IPS-20b (cell line): Measurements from ENCODE around the gene SYT6.

Experiments
- H3K27ac ChIP-seq: one replicate; pipeline ENCODE4 v1.5.1; 2013; ENCODE audit warnings: low read length
- H3K27me3 ChIP-seq: 2 replicates; pipeline ENCODE4 v1.6.1; 2013; ENCODE audit warnings: mild to moderate bottlenecking, low read length, inconsistent platforms; ENCODE audit not compliant: insufficient read depth
- H3K36me3 ChIP-seq: 2 replicates; pipeline ENCODE4 v1.6.1; 2013; ENCODE audit warnings: low read depth, mild to moderate bottlenecking, inconsistent platforms, low read length, moderate library complexity; ENCODE audit not compliant: insufficient read depth
- H3K4me1 ChIP-seq: 2 replicates; pipeline ENCODE4 v1.6.1; 2013; ENCODE audit warnings: mild to moderate bottlenecking, control low read depth, inconsistent platforms, low read length, moderate library complexity; ENCODE audit not compliant: insufficient read depth
- H3K4me3 ChIP-seq: 2 replicates; pipeline ENCODE4 v1.5.1; 2013; ENCODE audit warnings: mild to moderate bottlenecking, low read length, inconsistent platforms
- H3K9ac ChIP-seq: 2 replicates; pipeline ENCODE4 v1.6.1; 2013; ENCODE audit warnings: low read depth, mild to moderate bottlenecking, inconsistent platforms, low read length, moderate library complexity
- H3K9me3 ChIP-seq: 2 replicates; pipeline ENCODE4 v1.6.1; 2013; ENCODE audit warnings: mild to moderate bottlenecking, low read depth, low read length, inconsistent platforms; ENCODE audit not compliant: insufficient read depth

Gene SYT6

DNA sequence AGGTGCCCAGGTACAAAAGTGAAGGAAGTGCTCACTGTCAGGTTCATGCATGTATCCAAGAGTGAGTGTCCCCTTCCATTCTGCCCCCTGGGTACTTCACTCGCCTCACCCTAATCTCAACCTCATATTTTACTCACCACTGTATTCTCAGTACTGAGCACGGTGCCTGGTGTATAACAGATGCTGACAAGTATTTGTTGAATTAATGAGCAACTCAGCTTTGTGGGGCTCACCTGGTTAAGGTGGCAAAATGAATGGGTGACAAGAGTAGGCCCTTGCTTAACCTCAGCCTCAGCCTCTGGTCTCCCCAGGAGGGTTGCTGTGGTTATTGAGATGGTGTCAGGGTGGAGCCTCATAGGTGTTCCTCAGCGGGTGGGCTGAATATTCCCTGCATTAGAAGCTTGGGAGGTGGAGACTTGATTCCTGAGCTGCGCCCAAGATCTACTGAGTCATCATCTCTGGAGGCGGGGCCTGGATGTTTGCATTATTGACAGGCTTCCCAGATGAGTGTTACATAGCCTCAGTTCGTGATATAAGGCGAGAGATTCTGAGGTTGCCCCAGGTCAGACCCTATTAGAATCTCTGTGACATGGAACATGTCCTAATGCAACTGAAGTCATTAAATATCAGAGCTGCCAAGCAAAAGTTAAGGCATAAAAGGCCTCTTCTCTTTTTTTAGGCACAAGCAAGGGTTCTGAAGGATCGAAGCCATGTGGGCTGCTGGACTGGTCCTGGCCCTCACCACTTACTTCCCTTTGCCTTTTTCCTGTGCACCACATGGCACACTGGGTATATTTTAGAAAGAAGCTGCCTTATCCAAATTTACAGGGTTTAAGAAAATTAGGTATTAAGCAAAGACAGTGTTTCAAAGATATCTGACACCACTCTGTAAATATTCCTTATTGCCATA is 39.2 kb downstream of the SYT6 start:
- no peak overlapping the region for H3K4me3 ChIP-seq
- H3K27ac ChIP-seq = no peak overlapping the region
- H3K4me1 ChIP-seq = peaks cover 23% of the 10 kb centered on the region
- H3K9ac ChIP-seq = no peak overlapping the region
- H3K9me3 ChIP-seq = no peaks in the 10 kb centered on the region
- peaks cover 76% of the 10 kb centered on the region for H3K36me3 ChIP-seq
- no peaks in the 10 kb centered on the region for H3K27me3 ChIP-seq

DNA sequence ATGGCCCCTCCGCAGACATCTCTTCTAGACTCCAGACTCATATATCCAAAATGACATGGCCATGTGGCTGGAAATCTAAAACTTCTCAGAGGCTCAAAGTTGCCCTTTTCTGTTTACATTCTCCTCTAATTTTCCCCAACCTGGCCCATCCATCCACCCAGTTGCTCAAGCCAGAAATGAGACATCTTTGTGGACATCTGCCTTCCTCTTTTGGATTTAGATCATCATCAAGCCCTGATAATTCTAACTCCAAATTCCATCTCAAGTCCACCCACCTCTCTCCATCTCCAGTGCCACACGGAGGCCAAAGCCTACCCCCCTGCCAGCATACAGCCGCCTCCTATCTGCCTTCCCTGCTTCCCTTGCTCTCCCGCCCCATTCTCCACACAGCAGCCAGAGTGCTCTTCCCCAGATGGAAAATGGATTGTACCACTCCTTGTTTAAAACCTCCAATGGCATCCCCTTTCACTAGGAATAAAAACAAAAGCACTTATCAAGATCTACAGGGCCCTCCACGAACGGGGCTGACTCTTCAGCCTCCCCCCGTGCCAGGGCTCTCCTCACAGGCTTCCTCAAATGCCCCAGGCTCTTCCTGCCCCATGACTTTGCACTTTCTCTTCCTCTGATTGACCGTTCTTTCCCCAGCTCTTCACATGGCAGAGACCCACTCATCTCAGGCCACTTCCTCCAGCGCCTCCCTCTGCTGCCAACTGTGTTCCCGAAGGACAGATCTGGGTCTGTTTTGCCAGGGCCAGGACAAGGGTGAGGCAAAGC is 40.1 kb downstream of the SYT6 start:
- Histone ChIP-seq H3K9me3 (no peaks in the 10 kb centered on the region), H3K4me1 (peaks cover 15% of the 10 kb centered on the region), H3K4me3 (no peak overlapping the region), H3K9ac (no peak overlapping the region), H3K36me3 (peaks cover 79% of the 10 kb centered on the region), H3K27me3 (no peaks in the 10 kb centered on the region), H3K27ac (no peak overlapping the region)

DNA sequence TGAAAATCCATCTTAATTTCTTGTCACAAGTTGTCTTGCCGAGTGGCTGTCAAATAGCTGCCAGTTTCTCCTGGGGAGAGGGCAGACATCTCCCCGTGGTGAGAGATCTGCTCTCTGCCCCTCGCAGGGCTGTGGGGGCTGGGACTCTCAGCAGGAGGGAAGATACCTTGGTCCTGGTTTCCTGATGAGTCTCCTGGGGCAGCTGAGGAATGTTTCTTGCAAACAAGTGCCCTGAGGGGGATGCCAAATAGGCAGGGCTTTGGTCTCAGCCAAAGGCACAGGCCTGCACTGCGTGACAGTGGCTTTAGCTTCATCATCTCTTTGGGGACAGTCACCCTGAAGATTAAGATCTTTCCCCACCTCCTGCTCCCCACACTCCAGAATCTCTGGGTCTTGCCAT is 40.9 kb downstream of the SYT6 start:
- H3K36me3 ChIP-seq = peaks cover 81% of the 10 kb centered on the region
- H3K9me3 ChIP-seq = no peaks in the 10 kb centered on the region
- H3K27ac ChIP-seq = no peak overlapping the region
- peaks cover 10% of the 10 kb centered on the region for H3K4me1 ChIP-seq
- no peak overlapping the region for H3K9ac ChIP-seq
- H3K4me3 ChIP-seq = no peak overlapping the region
- H3K27me3 ChIP-seq = no peaks in the 10 kb centered on the region

DNA sequence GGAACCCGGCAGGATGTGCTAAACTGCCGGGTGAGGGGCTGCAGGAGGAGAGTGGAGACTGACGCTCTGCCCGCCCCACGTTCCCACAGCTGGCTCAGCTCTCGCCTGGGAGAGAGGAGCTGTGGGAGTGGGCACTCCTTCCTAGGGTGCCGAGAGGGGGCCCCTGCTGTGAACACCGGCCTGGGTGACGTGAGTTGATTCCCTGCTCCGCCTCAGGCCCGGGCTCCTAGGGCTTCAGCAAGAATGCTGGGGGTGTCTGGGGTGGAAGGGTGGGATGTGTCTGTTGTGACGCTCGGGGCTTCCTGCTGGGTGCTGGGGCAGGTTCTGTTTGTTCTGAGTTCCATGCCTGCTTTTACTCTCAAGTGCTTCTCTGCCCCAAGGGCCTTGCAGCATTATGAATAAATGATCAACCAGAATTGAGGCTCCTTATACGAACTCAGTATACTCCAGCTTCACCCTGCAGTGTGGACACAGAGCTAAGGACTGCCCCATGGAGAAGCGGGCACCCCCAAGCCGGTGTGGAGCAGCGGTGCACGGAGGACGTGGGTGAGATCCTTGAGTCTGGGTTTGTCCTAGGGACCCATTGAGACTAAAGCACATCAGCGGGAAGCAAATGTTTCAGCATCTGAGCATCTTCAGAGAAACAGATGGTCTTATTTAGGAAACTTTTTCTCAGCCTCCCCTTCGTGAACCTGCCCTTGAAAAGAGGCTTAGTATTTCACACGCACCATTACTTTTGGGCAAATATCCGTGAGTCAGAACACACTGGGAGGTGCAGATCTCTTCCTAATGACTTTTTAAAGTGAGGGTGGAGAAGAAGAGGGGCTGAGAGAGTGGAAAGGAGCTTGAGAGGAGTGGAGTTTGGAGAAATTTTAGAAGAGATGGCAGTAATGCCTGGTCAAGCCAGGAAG is 41.7 kb downstream of the SYT6 start:
- peaks cover 78% of the 10 kb centered on the region for H3K36me3 ChIP-seq

DNA sequence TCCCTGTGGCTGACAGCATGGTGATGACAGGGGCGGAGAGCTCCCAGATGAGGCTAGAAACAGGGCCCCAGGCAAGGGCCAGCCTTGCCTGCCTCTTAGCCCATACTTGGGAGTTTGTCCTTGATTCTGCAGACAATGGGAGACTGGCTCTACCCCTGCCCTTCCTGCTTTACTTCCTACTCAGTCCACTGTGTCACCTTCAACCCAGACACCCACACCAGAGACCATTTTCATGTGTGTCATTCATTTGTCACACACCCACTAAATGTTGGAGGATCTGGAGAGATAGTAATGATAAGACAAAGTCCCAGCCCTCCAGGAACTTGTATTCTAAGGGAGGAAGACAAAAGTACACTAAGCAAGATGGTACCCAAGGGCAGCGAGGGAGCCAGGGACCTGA is 43.7 kb downstream of the SYT6 start:
- Histone ChIP-seq H3K27me3 (no peaks in the 10 kb centered on the region), H3K9ac (no peak overlapping the region), H3K27ac (no peak overlapping the region), H3K9me3 (no peaks in the 10 kb centered on the region), H3K4me1 (peaks cover 3% of the 10 kb centered on the region), H3K36me3 (peaks cover 64% of the 10 kb centered on the region), H3K4me3 (no peak overlapping the region)

More for the DNA sequence above, 41.7 kb downstream of the SYT6 start:
- Histone ChIP-seq H3K4me3 (no peak overlapping the region), H3K27me3 (no peaks in the 10 kb centered on the region), H3K4me1 (peaks cover 7% of the 10 kb centered on the region), H3K9ac (no peak overlapping the region), H3K27ac (no peak overlapping the region), H3K9me3 (no peaks in the 10 kb centered on the region)

DNA sequence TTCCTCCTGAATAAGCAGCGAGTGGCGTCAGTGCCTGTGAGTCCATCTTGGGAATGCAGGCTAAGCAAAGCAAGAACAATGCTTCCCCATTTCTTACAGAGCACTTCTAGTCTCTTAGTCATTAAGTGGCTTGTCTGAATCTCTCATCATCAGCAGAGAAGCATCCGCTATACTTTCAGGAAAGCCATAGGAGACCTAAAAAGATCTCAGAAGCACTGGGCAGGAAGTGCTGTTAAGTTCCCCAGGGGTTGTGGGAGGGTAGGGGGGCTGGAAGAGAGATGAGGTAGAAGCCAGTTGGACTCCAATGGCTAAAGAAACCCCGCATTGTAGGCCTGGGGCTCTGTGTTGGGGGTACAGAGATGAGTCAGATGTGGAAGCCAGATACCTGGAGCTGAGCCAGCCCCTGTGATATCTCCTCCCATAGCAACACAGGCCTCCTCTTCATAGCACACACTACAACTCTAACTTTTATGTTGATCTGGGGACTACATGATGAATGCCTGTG is 44.9 kb downstream of the SYT6 start:
- H3K27me3 ChIP-seq = no peaks in the 10 kb centered on the region

DNA sequence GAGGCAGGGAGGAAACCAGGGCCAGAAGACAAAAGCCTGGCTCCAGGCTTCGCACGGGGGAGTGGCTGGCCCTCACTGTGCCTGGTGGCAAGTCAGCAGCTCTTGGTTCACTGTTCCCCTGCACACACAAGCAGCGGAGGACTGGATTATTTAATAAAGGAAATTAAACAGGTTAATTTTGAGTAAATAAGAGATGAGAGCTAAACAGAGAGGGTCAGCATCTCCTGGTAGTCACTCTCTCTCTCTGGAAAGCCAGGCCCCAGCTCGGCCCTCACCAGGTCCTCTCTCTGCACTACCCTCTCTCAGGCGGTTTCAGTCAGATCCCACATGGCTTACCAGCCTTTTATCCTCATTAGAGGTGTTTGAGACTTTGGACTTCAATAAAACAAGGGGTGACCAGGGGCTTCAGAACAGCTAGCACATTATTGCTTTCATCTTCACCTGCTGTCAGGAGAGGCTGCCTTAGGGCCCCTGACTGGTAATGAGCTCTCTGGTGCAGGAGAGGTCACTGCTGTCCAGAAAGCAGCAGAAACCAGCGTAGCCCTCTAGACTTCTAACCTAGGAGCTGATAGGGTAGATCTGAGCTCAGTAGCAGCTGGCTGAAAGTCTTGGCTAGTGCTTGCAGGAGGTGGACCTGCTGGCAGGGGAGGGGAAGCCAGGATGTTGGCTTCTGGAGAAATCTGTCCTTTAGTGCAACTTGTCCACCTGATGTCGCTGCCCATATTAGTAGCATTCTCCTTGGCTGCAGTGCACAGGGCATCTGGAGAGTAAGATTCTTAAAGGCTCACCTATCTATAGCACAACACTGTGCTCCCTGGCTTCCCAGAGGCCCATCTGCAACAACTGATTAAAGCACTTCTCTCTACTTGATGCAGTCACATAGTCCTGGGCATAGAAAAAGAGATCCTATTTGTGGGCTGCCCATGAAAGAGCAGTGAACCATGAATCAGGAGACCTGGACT is 45.9 kb downstream of the SYT6 start:
- Histone ChIP-seq H3K4me3 (no peak overlapping the region), H3K27ac (no peak overlapping the region)

More for the DNA sequence above, 44.9 kb downstream of the SYT6 start:
- Histone ChIP-seq H3K27ac (no peak overlapping the region), H3K36me3 (peaks cover 65% of the 10 kb centered on the region), H3K9me3 (no peaks in the 10 kb centered on the region), H3K9ac (no peak overlapping the region), H3K4me1 (peaks cover 1% of the 10 kb centered on the region; the same call in 1 of the 2 replicates), H3K4me3 (no peak overlapping the region)

DNA sequence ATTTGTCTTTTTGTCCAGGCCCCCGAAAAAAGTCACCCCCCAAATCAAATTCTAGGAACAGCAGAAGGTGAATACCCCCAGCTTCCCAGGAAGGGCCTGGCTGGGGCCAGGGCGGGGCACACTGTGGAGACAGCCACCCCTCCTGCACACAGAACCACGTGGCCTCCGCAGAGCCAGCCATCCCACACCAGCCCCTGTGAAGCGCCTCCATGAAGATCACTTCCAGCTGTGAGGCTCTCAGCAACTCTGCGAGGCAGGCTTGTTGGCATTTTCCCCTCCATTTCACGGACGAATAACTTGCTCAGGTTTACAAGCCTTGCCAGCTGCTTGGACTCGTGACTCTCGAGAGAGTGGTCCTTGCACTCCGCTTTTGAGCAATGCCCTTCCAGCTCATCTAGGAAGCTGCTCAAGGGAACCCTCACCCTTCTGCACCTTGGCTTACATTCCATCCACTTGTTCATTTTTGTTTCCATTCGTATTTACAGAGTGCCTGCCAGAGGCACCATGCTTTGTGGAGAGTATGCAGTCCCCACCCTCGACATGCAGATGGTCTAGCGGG is 48.2 kb downstream of the SYT6 start:
- H3K36me3 ChIP-seq = peaks cover 72% of the 10 kb centered on the region
- H3K27ac ChIP-seq = no peak overlapping the region
- H3K9me3 ChIP-seq = no peaks in the 10 kb centered on the region
- H3K4me3 ChIP-seq = no peak overlapping the region
- no peak overlapping the region for H3K9ac ChIP-seq
- no peaks in the 10 kb centered on the region for H3K4me1 ChIP-seq
- H3K27me3 ChIP-seq = no peaks in the 10 kb centered on the region

More for the DNA sequence above, 45.9 kb downstream of the SYT6 start:
- H3K9me3 ChIP-seq = no peaks in the 10 kb centered on the region
- H3K27me3 ChIP-seq = no peaks in the 10 kb centered on the region
- no peak overlapping the region for H3K9ac ChIP-seq
- peaks cover 72% of the 10 kb centered on the region for H3K36me3 ChIP-seq
- no peaks in the 10 kb centered on the region for H3K4me1 ChIP-seq

DNA sequence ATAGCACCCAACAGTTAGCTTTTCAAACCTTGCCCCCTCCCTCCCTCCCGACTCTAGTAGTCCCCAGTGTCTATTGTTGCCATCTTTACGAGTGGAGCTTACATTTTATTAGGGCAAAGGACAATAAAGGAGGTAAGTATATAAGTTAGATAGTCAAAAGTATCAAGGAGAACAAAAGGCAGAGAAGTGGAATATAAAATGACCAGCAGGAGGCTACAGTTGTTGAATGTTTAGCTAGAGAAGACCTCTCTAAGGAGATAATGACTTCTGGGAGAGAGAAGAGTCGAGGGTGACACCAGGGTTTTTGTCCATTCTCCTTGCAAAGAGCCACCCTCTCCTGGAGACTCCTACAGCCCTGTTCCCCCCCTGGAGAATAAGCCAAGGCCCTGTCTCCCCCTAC is 48.7 kb downstream of the SYT6 start:
- Histone ChIP-seq H3K27ac (no peak overlapping the region), H3K36me3 (peaks cover 74% of the 10 kb centered on the region), H3K27me3 (no peaks in the 10 kb centered on the region), H3K4me1 (no peaks in the 10 kb centered on the region), H3K9ac (no peak overlapping the region), H3K9me3 (no peaks in the 10 kb centered on the region), H3K4me3 (no peak overlapping the region)

DNA sequence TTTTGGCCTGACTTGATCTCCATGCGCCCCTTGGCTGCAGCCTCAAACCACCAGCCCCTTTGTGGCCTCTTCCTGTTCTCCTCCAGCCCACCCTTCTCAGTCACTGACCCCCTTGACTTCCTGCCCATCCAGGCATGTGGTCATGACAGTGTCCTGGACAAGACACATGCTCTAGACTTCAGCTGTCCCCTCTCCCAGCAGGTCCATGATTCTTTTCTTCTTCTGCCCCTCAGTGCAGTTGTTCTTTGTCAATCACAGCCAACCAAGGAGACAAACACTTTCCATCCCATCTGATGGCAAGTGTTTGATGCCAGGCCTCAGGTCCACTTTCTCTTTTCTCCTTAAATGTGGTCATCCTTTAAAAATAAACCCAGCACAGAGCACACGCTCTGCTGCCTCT is 49.7 kb downstream of the SYT6 start:
- no peak overlapping the region for H3K27ac ChIP-seq
- no peaks in the 10 kb centered on the region for H3K4me1 ChIP-seq
- no peaks in the 10 kb centered on the region for H3K27me3 ChIP-seq
- H3K9ac ChIP-seq = no peak overlapping the region
- no peaks in the 10 kb centered on the region for H3K9me3 ChIP-seq
- no peak overlapping the region for H3K4me3 ChIP-seq
- peaks cover 74% of the 10 kb centered on the region for H3K36me3 ChIP-seq
